ENCODE results near the gene DLD. TPM values are rescaled to one million over a fixed set of nuclear protein-coding genes. Genes with fewer than 3 reads are reported as not detected.
A peak's percentile ranks its signal among the peaks of the same experiment; 100 is the strongest.
"Not testable (repeated sequence)": the region's sequence is repeated elsewhere in the genome, so short reads cannot be mapped to it uniquely, and the experiment has no call there.

Gene DLD
- total RNA-seq, 1 experiment from 2014 or later, result 113 TPM

GRCh38 chr7:107914831-107915230 lies 23.8 kb downstream of the DLD start:
- H3K4me1 ChIP-seq (replicated peaks), result no peaks in the 10 kb centered on the region; the same call in 1 of the 2 replicates
- no peak for DNase-seq (ENCODE audit: low read depth in 1 of 2, low spot score in 2 of 2)
- no peaks in the 10 kb centered on the region for H3K27me3 ChIP-seq (replicated peaks)
- H3K4me3 ChIP-seq, result no peak overlapping the region
- H3K9me3 ChIP-seq (replicated peaks), result no peaks in the 10 kb centered on the region
- no peak overlapping the region for H3K27ac ChIP-seq
- H3K36me3 ChIP-seq, result peaks cover 83% of the 10 kb centered on the region

GRCh38 chr7:107915541-107915940 lies 24.6 kb downstream of the DLD start:
- H3K27me3 ChIP-seq (replicated peaks), result no peaks in the 10 kb centered on the region
- no peak overlapping the region for H3K27ac ChIP-seq
- H3K4me1 ChIP-seq (replicated peaks), result peaks cover 7% of the 10 kb centered on the region
- peaks cover 83% of the 10 kb centered on the region for H3K36me3 ChIP-seq
- H3K9me3 ChIP-seq (replicated peaks), result no peaks in the 10 kb centered on the region
- no peak for DNase-seq (ENCODE audit: low read depth in 1 of 2, low spot score in 2 of 2)
- no peak overlapping the region for H3K4me3 ChIP-seq

- no peak overlapping the region for H3K4me3 ChIP-seq
- H3K27me3 ChIP-seq (replicated peaks), result no peaks in the 10 kb centered on the region
- H3K27ac ChIP-seq, result no peak overlapping the region
- DNase-seq (ENCODE audit: low read depth in 1 of 2, low spot score in 2 of 2), result no peak
- H3K4me1 ChIP-seq (replicated peaks), result peaks cover 10% of the 10 kb centered on the region
- H3K9me3 ChIP-seq (replicated peaks), result no peaks in the 10 kb centered on the region
- H3K36me3 ChIP-seq, result peaks cover 85% of the 10 kb centered on the region
Measured at GRCh38 chr7:107917763-107918651, 27.0 kb downstream of the DLD start.

- Histone ChIP-seq H3K9me3 (replicated peaks) (no peaks in the 10 kb centered on the region), H3K4me1 (replicated peaks) (peaks cover 10% of the 10 kb centered on the region), H3K27me3 (replicated peaks) (no peaks in the 10 kb centered on the region), H3K4me3 (no peak overlapping the region), H3K27ac (no peak overlapping the region), H3K36me3 (peaks cover 92% of the 10 kb centered on the region)
- DNase-seq (ENCODE audit: low read depth in 1 of 2, low spot score in 2 of 2), result no peak
Measured at GRCh38 chr7:107918948-107919347, 28.0 kb downstream of the DLD start.

GRCh38 chr7:107920048-107920772 lies 29.2 kb downstream of the DLD start:
- no peaks in the 10 kb centered on the region for H3K27me3 ChIP-seq (replicated peaks)
- no peak for DNase-seq (ENCODE audit: low read depth in 1 of 2, low spot score in 2 of 2)
- peaks cover 96% of the 10 kb centered on the region for H3K36me3 ChIP-seq
- H3K4me1 ChIP-seq (replicated peaks), result peaks cover 17% of the 10 kb centered on the region
- H3K9me3 ChIP-seq (replicated peaks), result no peaks in the 10 kb centered on the region
- no peak overlapping the region for H3K27ac ChIP-seq
- no peak overlapping the region for H3K4me3 ChIP-seq

GRCh38 chr7:107921826-107922225 lies 30.8 kb downstream of the DLD start:
- not testable (repeated sequence) for H3K27ac ChIP-seq; H3K9me3 ChIP-seq (replicated peaks); H3K4me3 ChIP-seq; H3K27me3 ChIP-seq (replicated peaks); DNase-seq (ENCODE audit: low read depth in 1 of 2, low spot score in 2 of 2)
- H3K36me3 ChIP-seq, result peaks cover 100% of the 10 kb centered on the region
- peaks cover 22% of the 10 kb centered on the region for H3K4me1 ChIP-seq (replicated peaks)

- Histone ChIP-seq H3K9me3 (replicated peaks) (no peaks in the 10 kb centered on the region), H3K27ac (no peak overlapping the region), H3K36me3 (peaks cover 100% of the 10 kb centered on the region), H3K4me3 (no peak overlapping the region), H3K27me3 (replicated peaks) (no peaks in the 10 kb centered on the region), H3K4me1 (replicated peaks) (peaks cover 22% of the 10 kb centered on the region)
- no peak for DNase-seq (ENCODE audit: low read depth in 1 of 2, low spot score in 2 of 2)
Measured at GRCh38 chr7:107922886-107923285, 31.9 kb downstream of the DLD start.

GRCh38 chr7:107924841-107925504 lies 34.0 kb downstream of the DLD start:
- Histone ChIP-seq H3K36me3 (peaks cover 100% of the 10 kb centered on the region), H3K4me1 (replicated peaks) (peaks cover 21% of the 10 kb centered on the region), H3K27me3 (replicated peaks) (no peaks in the 10 kb centered on the region), H3K27ac (no peak overlapping the region), H3K9me3 (replicated peaks) (no peaks in the 10 kb centered on the region), H3K4me3 (no peak overlapping the region)
- DNase-seq (ENCODE audit: low read depth in 1 of 2, low spot score in 2 of 2), result no peak

GRCh38 chr7:107926481-107926880 lies 35.5 kb downstream of the DLD start:
- H3K9me3 ChIP-seq (replicated peaks), result no peaks in the 10 kb centered on the region

GRCh38 chr7:107931740-107932515 lies 40.9 kb downstream of the DLD start:
- DNase-seq (ENCODE audit: low read depth in 1 of 2, low spot score in 2 of 2), result peak; percentile 86 to 90
- Histone ChIP-seq H3K27ac (peak overlapping the region; percentile 59), H3K4me3 (no peak overlapping the region), H3K9me3 (replicated peaks) (no peaks in the 10 kb centered on the region), H3K4me1 (replicated peaks) (peaks cover 59% of the 10 kb centered on the region), H3K27me3 (replicated peaks) (no peaks in the 10 kb centered on the region), H3K36me3 (peaks cover 89% of the 10 kb centered on the region)

More at GRCh38 chr7:107926481-107926880, 35.5 kb downstream of the DLD start:
- no peaks in the 10 kb centered on the region for H3K27me3 ChIP-seq (replicated peaks)
- H3K4me3 ChIP-seq, result no peak overlapping the region
- no peak for DNase-seq (ENCODE audit: low read depth in 1 of 2, low spot score in 2 of 2)
- H3K27ac ChIP-seq, result no peak overlapping the region
- H3K4me1 ChIP-seq (replicated peaks), result peaks cover 21% of the 10 kb centered on the region
- H3K36me3 ChIP-seq, result peaks cover 100% of the 10 kb centered on the region

- Histone ChIP-seq H3K27me3 (replicated peaks) (no peaks in the 10 kb centered on the region), H3K36me3 (peaks cover 89% of the 10 kb centered on the region), H3K4me1 (replicated peaks) (peaks cover 64% of the 10 kb centered on the region), H3K4me3 (no peak overlapping the region), H3K27ac (peak overlapping the region; percentile 59), H3K9me3 (replicated peaks) (no peaks in the 10 kb centered on the region)
- DNase-seq (ENCODE audit: low read depth in 1 of 2, low spot score in 2 of 2), result no peak
Measured at GRCh38 chr7:107932805-107933204, 41.8 kb downstream of the DLD start.

- Histone ChIP-seq H3K36me3 (peaks cover 89% of the 10 kb centered on the region), H3K4me3 (no peak overlapping the region), H3K4me1 (replicated peaks) (peaks cover 69% of the 10 kb centered on the region), H3K27ac (peak overlapping the region; percentile 61), H3K9me3 (replicated peaks) (no peaks in the 10 kb centered on the region), H3K27me3 (replicated peaks) (no peaks in the 10 kb centered on the region)
- DNase-seq (ENCODE audit: low read depth in 1 of 2, low spot score in 2 of 2), result no peak
Measured at GRCh38 chr7:107933386-107934013, 42.5 kb downstream of the DLD start.

All from SJSA1 (cell line).